ENCODE results near the gene NUBPL. TPM values are rescaled to one million over a fixed set of nuclear protein-coding genes. Genes with fewer than 3 reads are reported as not detected.

Gene NUBPL
- total and polyA plus RNA-seq, 5 donors = 9.6 to 23.9 (median 20.9) TPM

DNA sequence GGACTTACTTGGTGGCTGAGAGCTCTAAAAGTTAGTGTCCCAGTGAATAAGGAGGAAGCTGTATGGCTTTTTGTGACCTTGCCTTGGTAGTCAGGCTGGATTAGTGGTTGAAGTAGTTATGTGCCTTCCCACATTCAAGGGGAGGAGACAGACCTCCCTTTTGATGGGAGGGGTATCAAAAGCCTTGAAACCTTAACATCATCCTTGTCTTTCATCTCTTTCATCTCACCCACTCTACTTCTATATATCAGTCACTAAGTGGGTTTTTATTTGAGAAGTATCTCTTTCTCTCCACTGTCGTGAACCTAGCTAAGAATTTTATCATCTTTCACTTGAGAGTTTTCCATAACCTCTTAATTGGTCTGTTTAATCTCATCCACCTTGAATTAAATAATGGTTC is 15.7 kb downstream of the NUBPL start:
- Histone ChIP-seq H3K27ac (ENCODE audit: low read length) (no peak overlapping the region), H3K4me3 (ENCODE audit: low read length) (no peak overlapping the region), H3K4me1 (ENCODE audit: control insufficient read depth, insufficient read depth, low read length) (peaks cover 5% of the 10 kb centered on the region), H3K9me3 (ENCODE audit: control insufficient read depth, low read length) (no peaks in the 10 kb centered on the region), H3K27me3 (ENCODE audit: control insufficient read depth, insufficient read depth) (no peaks in the 10 kb centered on the region)
- DNase-seq = no peak
- 80% methylated on average over 1 of the region's 1 CpG for WGBS
- intact Hi-C loops (cut with DNase I) = no loop called here
- no peak for ATAC-seq

DNA sequence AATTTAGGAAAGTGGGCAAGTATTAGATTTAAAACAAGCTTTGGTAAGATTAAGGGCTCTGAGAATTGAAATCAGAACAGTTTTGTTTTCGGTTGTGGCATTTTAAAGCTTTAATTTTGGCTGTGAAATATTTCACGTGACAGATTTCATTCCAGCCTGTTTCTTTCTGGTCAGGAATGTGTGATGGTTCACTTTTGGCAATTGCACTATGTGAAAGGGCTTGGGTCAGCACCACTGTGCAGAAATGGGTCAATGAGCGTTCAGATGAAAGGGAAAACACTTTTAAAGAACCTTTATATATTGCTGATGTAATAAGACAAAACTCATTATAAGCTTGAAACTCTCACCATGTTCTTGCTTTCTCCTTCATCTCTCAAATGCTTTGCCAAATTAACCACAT is 17.1 kb downstream of the NUBPL start:
- intact Hi-C loops (cut with DNase I) = no loop called here
- peaks cover 5% of the 10 kb centered on the region for H3K4me1 ChIP-seq (ENCODE audit: control insufficient read depth, insufficient read depth, low read length)
- H3K27me3 ChIP-seq (ENCODE audit: control insufficient read depth, insufficient read depth) = no peaks in the 10 kb centered on the region
- H3K4me3 ChIP-seq (ENCODE audit: low read length) = peak overlapping the region; percentile 13
- ATAC-seq (peak; percentile 62 to 64), DNase-seq (no peak)
- 24% methylated on average over 3 of the region's 3 CpGs for WGBS
- H3K27ac ChIP-seq (ENCODE audit: low read length) = peak overlapping the region; percentile 72
- no peaks in the 10 kb centered on the region for H3K9me3 ChIP-seq (ENCODE audit: control insufficient read depth, low read length)

DNA sequence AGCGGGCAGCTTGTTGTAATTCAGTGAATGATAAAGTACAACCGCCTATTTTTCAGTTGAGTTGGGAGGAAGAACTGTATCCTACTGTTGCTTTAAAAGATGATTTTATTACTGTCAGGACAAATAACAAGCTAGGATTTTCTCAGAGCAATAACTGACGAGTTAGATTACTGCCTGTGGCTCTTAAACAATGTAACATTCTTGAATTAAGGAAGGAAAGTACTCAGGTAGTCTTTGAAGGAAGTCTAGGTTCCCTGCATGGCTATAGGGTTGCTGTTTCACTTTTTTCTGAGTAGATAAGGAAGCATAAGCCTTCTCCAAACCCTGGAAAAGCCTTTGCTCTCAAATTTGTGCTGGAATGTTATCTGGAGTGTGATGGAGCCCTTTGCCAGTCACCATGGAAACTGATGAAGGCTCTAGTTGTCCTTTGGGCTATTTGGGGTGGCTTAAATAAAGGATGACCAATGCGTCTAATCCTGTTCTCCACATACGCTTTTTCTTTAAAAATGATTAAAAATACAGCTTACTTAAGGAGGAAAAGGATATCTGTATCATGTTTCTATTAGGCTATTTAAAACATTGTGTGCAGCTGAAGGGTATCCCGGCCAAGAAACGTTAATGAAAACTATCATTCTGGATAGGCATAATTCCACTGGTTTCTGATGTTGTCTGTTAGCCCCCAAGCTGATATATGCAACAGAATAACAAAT is 17.7 kb downstream of the NUBPL start:
- Histone ChIP-seq H3K27ac (ENCODE audit: low read length) (peak overlapping the region; percentile 71), H3K9me3 (ENCODE audit: control insufficient read depth, low read length) (no peaks in the 10 kb centered on the region), H3K27me3 (ENCODE audit: control insufficient read depth, insufficient read depth) (no peaks in the 10 kb centered on the region), H3K4me1 (ENCODE audit: control insufficient read depth, insufficient read depth, low read length) (peaks cover 5% of the 10 kb centered on the region), H3K4me3 (ENCODE audit: low read length) (peak overlapping the region; percentile 13)
- intact Hi-C loops (cut with DNase I) = no loop called here
- WGBS = 38% methylated on average over 7 of the region's 7 CpGs
- ATAC-seq (peak; percentile 30 to 36), DNase-seq (no peak)

DNA sequence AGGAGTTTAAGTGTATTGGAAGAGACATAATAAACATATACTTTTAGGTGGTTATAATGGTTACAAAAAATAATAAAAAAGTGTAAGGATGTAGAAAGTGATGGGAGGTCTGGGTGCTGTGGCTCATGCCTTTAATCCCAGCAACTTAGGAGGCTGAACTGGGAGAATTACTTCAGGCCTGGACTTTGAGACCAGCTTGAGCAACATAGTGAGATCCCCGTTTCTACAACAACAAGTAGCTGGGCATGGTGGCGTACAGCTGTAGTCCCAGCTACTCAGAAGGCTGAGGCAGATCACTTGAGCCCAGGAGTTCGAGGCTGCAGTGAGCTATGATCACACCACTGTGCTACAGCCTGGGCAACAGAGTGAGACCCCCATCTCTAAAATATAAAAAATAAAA is 19.0 kb downstream of the NUBPL start:
- 93% methylated on average over 3 of the region's 3 CpGs for WGBS
- Histone ChIP-seq H3K9me3 (ENCODE audit: control insufficient read depth, low read length) (no peaks in the 10 kb centered on the region), H3K27ac (ENCODE audit: low read length) (no peak overlapping the region), H3K4me3 (ENCODE audit: low read length) (no peak overlapping the region), H3K4me1 (ENCODE audit: control insufficient read depth, insufficient read depth, low read length) (peaks cover 5% of the 10 kb centered on the region), H3K27me3 (ENCODE audit: control insufficient read depth, insufficient read depth) (no peaks in the 10 kb centered on the region)
- intact Hi-C loops (cut with DNase I) = no loop called here
- ATAC-seq (no peak), DNase-seq (no peak)

DNA sequence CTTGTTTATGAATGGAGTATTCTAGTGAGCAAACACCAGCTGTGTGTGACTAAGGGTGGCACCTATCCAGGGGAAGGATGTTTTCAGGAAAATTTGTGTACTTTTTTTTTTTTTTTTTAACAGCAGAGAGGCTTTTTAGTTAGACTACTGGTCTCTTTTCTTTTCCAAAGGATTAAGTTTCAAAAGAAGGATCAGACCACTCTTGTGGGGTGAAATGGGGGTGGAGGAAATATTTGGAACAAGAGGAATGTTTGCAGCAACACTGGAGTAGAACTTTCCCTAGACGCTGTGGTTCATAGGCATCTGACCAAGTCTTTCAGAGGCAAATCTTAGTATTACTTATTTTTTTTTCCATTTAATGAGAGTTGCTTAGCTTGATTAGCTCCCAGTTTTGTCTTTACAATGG is 21.1 kb downstream of the NUBPL start:
- WGBS = 17% methylated on average over 1 of the region's 1 CpG
- no peaks in the 10 kb centered on the region for H3K9me3 ChIP-seq (ENCODE audit: control insufficient read depth, low read length)
- peaks cover 5% of the 10 kb centered on the region for H3K4me1 ChIP-seq (ENCODE audit: control insufficient read depth, insufficient read depth, low read length)
- H3K27me3 ChIP-seq (ENCODE audit: control insufficient read depth, insufficient read depth) = no peaks in the 10 kb centered on the region
- intact Hi-C loops (cut with DNase I) = no loop called here
- peak in 1 of 3 donors; percentile 18 for DNase-seq
- no peak overlapping the region for H3K4me3 ChIP-seq (ENCODE audit: low read length)
- no peak overlapping the region for H3K27ac ChIP-seq (ENCODE audit: low read length)
- ATAC-seq = peak in 1 of 2 donors; percentile 68

DNA sequence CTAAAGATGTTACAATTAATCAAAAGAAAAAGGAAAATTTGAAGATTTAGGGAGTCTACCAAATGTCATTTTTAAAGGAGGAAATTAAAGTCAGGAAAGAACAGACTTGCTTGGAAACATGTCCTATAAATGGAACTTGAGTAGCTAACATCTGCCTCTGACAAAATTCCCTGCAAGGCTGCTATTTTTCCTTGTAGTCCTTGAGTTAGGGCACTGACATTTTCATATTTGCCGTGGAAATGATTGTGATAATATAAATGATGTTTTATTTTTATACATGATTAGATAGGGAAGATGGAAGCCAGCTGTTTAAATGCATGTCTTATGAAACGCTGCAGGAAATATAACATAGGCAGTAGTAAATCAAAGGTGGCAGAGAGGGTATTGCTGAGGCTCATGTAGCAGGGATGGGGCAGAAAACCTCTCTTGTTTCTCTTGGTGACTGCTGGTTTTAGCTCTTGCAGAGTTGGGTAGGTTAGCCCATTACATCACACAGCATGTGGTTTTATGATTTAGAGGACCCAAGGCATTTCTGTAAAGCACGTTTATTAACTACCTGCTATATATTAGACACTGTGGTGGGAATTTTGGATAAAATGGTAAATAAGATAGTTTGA is 21.7 kb downstream of the NUBPL start:
- ATAC-seq = no peak
- 32% methylated on average over 3 of the region's 3 CpGs for WGBS
- no peak overlapping the region for H3K4me3 ChIP-seq (ENCODE audit: low read length)
- peaks cover 1% of the 10 kb centered on the region for H3K4me1 ChIP-seq (ENCODE audit: control insufficient read depth, insufficient read depth, low read length)
- no peak overlapping the region for H3K27ac ChIP-seq (ENCODE audit: low read length)
- H3K9me3 ChIP-seq (ENCODE audit: control insufficient read depth, low read length) = no peaks in the 10 kb centered on the region
- intact Hi-C loops (cut with DNase I) = no loop called here
- no peaks in the 10 kb centered on the region for H3K27me3 ChIP-seq (ENCODE audit: control insufficient read depth, insufficient read depth)
- no peak for DNase-seq

DNA sequence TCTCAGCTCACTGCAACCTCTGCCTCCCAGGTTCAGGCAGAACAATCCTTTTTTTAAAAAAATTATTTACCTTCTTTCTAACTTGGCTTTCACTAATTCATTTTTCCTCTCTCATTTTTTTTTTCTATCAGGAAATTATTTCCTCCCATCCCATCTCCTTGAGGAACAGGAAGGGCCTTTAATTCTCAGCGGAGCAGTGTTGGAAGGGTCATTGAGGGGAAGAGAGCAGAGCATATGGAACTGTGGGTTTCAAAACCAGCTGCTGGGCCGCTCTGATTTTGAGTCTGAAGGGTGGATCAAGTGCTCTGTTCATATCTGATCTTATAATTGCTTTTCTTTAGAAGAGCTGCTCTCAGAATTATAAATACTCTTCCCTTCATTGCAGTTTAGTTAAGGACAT is 29.0 kb downstream of the NUBPL start:
- ATAC-seq (no peak), DNase-seq (no peak)
- intact Hi-C loops (cut with DNase I) = no loop called here
- Histone ChIP-seq H3K9me3 (ENCODE audit: control insufficient read depth, low read length) (no peaks in the 10 kb centered on the region), H3K27ac (ENCODE audit: low read length) (no peak overlapping the region), H3K4me1 (ENCODE audit: control insufficient read depth, insufficient read depth, low read length) (no peaks in the 10 kb centered on the region), H3K27me3 (ENCODE audit: control insufficient read depth, insufficient read depth) (no peaks in the 10 kb centered on the region), H3K4me3 (ENCODE audit: low read length) (no peak overlapping the region)
- WGBS = 46% methylated on average over 2 of the region's 2 CpGs

DNA sequence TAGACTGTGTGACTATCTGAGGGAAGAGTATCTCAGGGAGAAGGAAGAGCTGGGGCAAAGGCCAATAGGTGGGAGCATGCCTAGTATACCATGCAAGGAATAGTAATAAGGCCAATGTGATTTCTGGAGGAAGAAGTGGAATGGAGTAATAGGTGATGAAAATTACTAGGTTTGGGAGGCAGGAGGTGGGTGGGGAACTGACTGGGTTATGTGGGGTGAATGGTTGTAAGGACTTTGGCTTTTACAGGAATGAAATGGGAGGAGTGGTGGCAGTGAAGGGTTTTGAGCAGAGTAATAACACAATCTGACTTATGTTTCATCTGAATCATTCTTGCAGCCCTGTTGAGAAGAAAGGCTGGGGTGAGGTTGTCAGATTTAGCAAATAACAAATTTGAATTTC is 30.9 kb downstream of the NUBPL start:
- Histone ChIP-seq H3K4me1 (ENCODE audit: control insufficient read depth, insufficient read depth, low read length) (no peaks in the 10 kb centered on the region), H3K9me3 (ENCODE audit: control insufficient read depth, low read length) (no peaks in the 10 kb centered on the region), H3K27ac (ENCODE audit: low read length) (no peak overlapping the region), H3K4me3 (ENCODE audit: low read length) (no peak overlapping the region), H3K27me3 (ENCODE audit: control insufficient read depth, insufficient read depth) (no peaks in the 10 kb centered on the region)
- intact Hi-C loops (cut with DNase I) = no loop called here
- DNase-seq (no peak), ATAC-seq (no peak)

DNA sequence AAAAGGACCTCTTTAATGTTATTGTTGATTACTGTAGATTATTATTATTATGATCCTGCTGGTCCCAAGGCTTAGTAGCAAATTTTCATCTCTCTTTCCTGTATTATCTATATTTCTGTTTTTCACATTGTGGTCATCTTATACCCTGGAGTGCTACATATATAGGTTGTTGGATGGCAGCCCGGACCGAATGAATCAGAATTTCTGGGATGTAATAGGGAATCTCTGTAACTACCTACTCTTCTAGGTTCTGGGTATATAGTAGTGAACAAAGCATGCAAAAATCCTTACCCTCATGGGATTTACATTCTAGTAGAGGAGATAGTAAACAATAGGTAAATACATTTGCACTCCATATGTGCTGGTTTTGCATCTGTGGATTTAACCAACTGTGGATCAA is 31.4 kb downstream of the NUBPL start:
- no peak for ATAC-seq
- no peaks in the 10 kb centered on the region for H3K4me1 ChIP-seq (ENCODE audit: control insufficient read depth, insufficient read depth, low read length)
- H3K9me3 ChIP-seq (ENCODE audit: control insufficient read depth, low read length) = no peaks in the 10 kb centered on the region
- intact Hi-C loops (cut with DNase I) = no loop called here
- no peak overlapping the region for H3K4me3 ChIP-seq (ENCODE audit: low read length)
- no peak for DNase-seq
- WGBS = 91% methylated on average over 2 of the region's 2 CpGs
- H3K27ac ChIP-seq (ENCODE audit: low read length) = no peak overlapping the region
- H3K27me3 ChIP-seq (ENCODE audit: control insufficient read depth, insufficient read depth) = no peaks in the 10 kb centered on the region

DNA sequence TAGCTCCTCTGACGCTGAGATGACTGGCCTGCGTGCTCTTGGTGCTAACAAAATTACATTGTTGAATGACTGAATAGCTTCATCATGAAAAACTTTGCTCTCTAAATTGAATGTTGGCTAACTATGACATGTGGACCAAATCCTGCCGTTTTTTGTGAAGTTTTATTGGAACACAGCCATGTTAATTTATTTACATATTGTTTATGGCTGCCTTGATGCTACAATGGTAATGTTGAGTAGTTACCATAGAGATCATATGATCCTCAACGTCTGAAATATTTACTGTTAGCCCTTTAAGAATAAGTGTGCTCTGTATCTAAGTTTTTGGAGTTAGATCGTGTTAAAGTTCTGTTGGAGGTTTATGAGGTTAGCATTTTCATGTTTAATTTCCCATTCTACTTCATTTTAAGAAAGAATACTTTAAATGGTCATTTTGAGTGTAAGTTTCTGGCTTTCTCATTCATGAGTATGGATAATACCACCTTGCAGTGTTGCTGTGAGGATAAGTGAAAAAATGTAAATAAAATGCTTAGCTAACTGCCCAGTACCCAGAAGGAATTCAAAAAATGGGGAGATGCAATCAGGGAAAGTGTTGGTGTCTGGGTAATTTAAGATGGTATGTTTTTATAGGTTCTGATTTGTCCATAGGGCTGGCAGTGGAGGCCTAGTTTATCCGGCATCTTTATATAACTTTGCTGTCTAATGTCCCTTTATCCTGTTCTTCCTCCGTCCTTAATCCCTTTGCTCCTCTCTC is 35.3 kb downstream of the NUBPL start:
- intact Hi-C loops (cut with DNase I) = no loop called here
- DNase-seq (no peak), ATAC-seq (no peak)
- Histone ChIP-seq H3K4me3 (ENCODE audit: low read length) (no peak overlapping the region), H3K9me3 (ENCODE audit: control insufficient read depth, low read length) (peaks cover 2% of the 10 kb centered on the region), H3K27ac (ENCODE audit: low read length) (no peak overlapping the region), H3K4me1 (ENCODE audit: control insufficient read depth, insufficient read depth, low read length) (no peaks in the 10 kb centered on the region), H3K27me3 (ENCODE audit: control insufficient read depth, insufficient read depth) (no peaks in the 10 kb centered on the region)
- WGBS = 79% methylated on average over 7 of the region's 7 CpGs

DNA sequence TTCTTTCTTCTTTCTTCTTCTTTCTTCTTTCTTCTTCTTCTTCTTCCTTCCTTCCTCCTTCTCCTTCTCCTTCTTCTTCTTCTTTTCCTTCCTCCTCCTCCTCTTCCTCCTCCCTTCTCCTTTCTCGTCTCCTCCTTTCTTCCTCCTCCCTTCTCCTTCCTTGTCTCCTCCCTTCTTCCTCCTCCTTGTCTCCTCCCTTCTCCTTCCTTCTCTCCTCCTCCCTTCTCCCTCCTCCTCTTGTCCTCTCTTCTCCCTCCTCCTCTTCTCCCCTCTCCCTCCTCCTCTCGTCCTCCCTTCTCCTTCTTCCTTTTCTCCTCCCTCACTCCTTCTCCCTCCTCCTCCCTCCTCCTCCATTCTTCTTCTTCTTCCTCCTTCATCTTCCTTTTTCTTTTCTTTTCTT is 44.5 kb downstream of the NUBPL start:
- no peaks in the 10 kb centered on the region for H3K9me3 ChIP-seq (ENCODE audit: control insufficient read depth, low read length)
- H3K4me1 ChIP-seq (ENCODE audit: control insufficient read depth, insufficient read depth, low read length) = no peaks in the 10 kb centered on the region
- DNase-seq (no peak), ATAC-seq (no peak)
- intact Hi-C loops (cut with DNase I) = no loop called here
- H3K27me3 ChIP-seq (ENCODE audit: control insufficient read depth, insufficient read depth) = no peaks in the 10 kb centered on the region
- 85% methylated on average over 2 of the region's 2 CpGs for WGBS
- no peak overlapping the region for H3K4me3 ChIP-seq (ENCODE audit: low read length)
- H3K27ac ChIP-seq (ENCODE audit: low read length) = no peak overlapping the region
